ENCODE results near the gene DYNC1H1.

Gene DYNC1H1

DNA sequence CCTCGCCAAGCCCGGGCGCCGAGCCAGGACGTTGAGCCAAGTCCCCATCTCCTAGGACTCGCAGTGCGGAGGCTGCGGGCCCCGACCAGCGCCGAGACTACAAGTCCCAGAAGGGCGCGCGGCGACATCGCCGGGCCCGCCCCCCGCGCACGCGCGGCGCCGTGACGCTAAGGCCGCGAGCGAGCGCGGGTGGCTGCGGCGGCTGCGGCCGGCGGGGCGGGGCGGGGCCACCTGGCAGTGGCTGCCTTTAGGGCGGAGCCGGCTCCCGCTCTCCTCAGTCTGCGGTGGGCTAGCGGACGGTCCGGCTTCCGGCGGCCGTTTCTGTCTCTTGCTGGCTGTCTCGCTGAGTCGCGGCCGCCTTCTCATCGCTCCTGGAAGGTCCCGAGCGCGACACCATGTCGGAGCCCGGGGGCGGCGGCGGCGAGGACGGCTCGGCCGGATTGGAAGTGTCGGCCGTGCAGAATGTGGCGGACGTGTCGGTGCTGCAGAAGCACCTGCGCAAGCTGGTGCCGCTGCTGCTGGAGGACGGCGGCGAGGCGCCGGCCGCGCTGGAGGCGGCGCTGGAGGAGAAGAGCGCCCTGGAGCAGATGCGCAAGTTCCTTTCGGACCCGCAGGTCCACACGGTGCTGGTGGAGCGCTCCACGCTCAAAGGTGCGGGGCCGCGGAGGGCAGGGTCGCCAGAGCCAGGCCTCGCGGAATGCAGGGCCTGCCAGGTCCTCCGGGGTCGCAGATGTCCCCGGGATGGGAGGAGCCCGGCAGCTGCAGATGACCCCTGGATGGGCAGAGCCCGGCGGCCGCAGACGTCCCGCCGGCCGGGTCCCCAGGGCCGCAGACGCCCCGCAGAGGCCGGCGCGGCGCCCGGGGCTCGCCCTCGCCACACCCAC lies at the start of gene DYNC1H1:
TSS of gene DYNC1H1 (plus strand) at position 277 of the 884 bp plus-strand sequence. CDS start at position 396, 119 bp downstream.
- peak; percentile 90 for DNase-seq

- no peak for DNase-seq
Observed at GRCh38 chr14:101915871-101916815, 48.2 kb upstream of the DYNC1H1 start.

DNA sequence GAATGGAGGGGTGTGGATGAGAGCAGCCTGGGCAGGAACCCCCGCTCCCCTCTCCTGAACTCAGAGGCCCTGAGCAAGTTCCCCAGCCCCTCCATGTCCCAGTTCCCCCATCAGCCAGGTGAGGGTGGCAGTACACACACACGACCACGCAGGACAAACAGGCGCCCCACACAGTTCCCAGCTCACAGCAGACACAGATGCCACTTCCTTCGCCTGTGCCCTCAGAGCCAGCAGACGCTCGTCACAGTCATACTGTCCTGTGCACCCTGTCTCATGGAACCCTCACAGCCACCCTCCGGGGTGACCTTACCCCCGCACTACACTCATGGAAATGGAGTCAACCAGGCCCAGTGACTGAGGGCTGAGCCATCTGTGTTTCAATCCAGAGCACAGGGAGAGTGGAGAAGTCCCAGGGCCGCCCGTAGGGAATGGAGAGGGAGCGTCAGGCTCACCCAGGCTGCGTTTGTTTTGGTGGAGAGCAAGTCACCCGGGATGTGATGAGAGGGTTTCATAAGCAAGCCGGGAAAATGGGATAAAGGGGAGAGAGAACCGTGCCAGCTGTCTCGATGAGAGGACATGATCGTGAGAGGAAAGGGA lies 47.5 kb upstream of the DYNC1H1 start:
- DNase-seq, result no peak

- no peak for DNase-seq
Observed at GRCh38 chr14:101917413-101918017, 46.9 kb upstream of the DYNC1H1 start.

DNA sequence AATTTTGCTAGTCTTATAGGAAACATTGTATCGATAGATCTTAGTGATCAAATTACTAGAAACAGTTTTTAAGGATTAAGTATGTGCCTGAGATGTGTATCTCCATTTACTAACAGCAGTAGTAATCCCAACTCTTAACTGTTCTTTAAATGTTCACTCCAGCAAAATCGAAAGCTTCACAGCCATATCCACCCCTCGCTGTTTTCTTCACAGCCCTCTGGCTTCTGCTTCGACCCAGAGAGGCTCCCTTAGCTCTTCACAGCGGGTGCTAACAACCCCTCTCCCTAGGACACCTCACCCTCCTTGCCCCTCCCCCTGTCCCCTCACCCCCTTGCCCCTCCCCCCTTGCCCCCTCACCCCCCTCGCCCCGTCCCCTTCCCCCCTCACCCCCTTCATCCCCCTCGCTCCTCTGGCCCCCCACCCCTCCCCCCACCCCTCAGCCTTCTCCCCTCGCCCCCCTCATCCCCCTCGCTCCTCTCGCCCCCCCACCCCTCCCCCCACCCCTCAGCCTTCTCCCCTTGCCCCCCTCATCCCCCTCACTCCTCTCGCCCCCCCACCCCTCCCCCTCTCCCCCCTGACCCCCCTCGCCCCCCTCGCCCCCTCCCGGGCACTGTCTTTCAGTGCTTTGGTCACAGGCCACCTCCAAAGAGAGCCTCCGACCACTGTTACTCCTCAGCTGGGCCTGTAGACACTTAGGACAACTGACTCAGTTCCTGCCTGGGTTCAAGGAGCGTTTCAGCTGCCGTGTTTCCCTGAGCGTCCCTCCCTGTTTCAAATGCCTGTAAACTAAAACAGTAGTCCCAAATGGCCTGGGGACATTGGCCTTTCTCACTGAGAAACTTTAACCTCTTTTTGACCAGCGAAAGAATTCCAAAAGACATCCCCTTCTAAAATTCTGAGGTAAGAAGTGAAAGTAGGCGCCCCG lies 46.0 kb upstream of the DYNC1H1 start:
- DNase-seq, result no peak

DNA sequence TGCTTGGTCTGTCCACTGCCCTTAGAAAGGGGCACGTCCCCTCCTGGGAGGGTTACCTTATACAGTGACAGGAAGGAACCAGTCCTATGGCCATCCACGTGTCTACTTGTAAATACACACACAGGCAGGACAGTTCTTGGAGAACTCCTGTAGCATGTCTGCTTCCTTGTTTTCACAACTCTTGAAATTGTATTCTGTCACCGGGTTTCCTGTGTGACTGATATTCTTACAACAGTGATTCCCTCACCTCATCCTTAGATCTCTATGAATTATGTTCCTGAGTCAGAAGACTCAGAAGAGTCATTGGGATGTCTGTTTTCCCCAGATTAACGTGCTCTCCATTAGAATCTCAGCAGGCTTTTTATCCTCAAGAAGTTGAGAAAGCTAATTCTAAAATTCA lies 44.1 kb upstream of the DYNC1H1 start:
- DNase-seq, result no peak

DNA sequence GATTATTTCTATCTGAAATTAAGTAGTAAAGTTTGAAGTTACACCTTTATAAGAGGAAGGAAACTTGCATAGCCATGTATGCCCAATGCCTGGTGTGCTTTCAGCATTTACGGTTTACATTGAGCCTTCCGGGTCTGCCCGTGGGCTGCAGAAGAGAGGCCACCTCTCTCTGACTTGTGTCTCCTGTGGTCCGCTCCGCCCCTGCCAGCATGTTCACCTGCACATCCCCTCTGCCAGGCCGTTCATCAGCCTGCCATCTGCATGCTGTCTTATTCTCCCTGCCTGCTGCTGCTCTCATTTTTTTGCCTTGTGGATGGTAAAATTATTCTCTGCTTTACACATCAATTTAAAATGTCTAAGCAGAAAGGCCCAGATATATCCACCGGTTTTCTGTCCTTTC lies 41.5 kb upstream of the DYNC1H1 start:
- no peak for DNase-seq

DNA sequence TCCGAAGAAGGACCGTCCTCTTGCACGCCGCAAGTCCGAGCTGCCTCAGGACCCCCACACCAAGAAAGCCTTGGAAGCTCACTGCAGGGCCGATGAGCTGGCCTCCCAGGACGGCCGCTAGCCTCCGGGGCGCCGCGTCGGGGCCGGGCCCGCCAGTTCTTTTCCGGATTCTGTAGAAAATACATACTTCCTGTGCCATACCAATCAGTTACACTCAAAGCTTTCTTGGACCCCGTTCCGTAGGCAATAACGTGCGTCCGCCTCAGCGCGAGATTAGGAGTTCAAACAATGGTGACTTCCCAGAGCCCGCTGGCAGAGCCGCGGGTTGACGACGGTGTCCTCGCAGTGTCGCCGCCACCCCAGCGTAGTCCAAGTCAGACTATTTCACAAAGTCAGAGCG lies 39.2 kb upstream of the DYNC1H1 start:
- no peak for DNase-seq

GRCh38 chr14:101926085-101926484 lies 38.3 kb upstream of the DYNC1H1 start:
- no peak for DNase-seq

DNA sequence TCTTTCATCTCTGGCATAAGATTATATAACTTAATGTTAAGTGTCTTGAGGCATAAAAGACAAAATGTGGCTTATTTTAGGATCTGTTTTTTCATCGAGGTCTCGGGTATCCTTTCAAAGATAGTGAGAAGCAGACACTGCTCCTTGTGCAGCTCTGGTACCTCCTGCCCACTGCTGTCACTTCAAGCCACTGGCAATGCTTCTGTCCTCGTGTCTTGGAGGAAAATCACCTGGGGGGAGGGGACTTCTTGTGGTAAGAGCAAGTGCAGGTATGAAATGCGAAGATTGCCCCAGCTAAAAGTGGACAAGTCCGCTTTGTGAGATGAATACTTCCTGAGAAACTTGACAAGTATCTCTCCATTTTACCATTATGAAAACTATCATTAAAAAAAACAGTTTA lies 37.8 kb upstream of the DYNC1H1 start:
- DNase-seq, result no peak

DNA sequence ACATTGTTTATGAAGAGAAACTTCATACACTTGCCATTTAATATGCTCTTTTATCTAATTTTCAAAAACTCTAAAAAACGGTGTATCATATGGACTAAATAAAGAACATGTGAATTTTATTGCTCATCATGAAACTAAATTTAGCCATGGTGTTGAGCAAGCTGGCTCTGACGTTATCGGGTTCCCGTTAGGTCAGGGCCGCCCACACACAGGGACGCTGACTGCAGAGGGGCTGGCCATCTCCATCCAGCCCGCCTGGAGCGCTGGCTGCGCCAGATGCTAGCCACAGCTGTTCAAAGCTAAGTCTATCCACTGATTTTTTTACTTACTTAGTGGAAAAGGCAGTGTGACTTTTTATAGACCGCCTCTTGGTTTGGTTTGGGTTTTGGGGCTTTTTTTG lies 36.5 kb upstream of the DYNC1H1 start:
- DNase-seq, result no peak

DNA sequence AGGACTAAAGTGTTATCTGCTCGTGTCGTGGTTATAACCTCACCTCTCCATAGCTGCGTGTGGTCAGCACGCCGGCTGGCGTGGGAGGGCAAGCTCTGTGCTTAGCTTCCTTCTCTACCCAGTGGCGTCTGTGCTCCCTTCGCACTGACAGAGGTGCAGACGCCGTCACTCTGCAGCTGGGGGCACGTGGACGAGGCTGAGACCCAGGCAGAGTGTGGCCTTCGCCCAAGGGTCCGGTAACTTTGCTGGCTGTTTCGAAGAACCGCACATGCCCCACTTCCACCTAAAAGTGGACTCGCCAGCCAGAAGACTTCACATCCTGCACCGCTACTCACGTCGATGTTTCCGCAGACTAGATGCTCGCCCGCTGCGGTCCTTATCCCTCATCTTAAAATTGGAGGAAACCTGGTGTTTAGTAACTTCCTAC lies 35.9 kb upstream of the DYNC1H1 start:
- no peak for DNase-seq

DNA sequence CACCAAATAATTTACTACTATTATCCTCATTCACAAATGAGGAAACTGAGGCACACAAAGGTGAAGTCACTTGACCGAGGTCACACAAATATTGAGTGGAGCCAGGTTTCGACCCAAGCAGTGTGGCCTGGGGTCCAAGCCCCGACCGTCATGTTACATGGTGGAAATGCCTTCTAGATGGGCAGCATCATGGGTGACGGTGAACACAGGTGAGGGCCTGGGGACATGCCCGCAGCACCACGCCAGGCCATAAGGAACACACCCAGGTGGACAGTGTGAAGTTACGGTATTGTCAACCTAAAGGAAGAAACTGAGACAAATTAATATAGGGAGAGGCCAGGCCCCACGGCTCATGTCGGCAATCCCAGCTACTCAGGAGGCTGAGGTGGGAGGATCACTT lies 35.3 kb upstream of the DYNC1H1 start:
- DNase-seq, result no peak

- DNase-seq, result no peak
Observed at GRCh38 chr14:101929946-101930345, 34.4 kb upstream of the DYNC1H1 start.

- no peak for DNase-seq
Observed at GRCh38 chr14:101932673-101933072, 31.7 kb upstream of the DYNC1H1 start.

DNA sequence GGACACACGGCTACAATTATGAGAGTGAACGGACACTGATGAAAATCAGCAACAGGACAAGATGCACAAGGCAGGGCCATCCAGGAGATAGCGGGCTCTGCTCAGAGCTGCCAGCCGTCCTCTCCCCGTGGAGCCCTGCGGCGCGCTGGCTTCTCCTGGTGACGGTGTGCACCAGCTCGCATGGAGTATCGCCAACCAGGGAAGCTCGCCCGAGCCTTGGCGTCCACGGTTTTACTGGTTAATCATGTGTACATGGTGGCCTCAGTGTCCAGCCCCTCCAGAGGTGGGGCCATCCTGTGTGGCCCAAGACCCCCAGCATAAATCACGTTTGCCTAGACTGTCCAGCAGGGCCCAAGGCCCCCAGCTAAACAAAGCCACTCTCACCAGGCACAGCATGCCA lies 31.2 kb upstream of the DYNC1H1 start:
- no peak for DNase-seq

GRCh38 chr14:101934601-101935150 lies 29.7 kb upstream of the DYNC1H1 start:
- DNase-seq, result no peak

- DNase-seq, result no peak
Observed at GRCh38 chr14:101937926-101938767, 26.2 kb upstream of the DYNC1H1 start.

DNA sequence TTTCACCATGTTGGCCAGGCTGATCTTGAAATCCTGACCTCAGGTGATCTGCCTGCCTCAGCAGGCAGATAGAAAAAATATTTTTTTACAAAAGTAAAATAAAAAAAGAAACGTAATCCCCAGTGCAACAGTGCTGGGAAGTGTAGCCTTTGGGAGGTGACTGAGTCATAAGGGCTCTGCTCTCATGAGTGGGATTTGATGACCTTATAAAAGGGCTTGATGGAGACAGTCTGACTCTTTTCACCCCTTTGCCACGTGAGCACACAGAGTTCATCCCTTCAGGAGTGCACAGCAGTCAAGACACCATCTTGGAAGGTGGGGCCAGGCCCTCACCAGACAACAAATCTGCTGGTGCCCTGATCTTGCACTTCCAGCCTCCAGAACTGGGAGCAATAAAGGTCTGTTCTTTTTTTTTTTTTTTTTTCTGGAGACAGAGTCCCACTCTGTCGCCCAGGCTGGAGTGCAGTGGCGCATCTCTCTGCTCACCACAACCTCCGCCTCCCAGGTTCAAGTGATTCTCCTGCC lies 24.7 kb upstream of the DYNC1H1 start:
- no peak for DNase-seq

- DNase-seq, result no peak
Observed at GRCh38 chr14:101944451-101944850, 19.9 kb upstream of the DYNC1H1 start.

All from activated naive CD4-positive, alpha-beta T cell treated with anti-CD3 and anti-CD28 coated beads, Interleukin-2, amount 50 U/mL, for 16 hours (primary cell).